ENCODE results near the gene CAMK1G. TPM values are rescaled to one million over a fixed set of nuclear protein-coding genes. Genes with fewer than 3 reads are reported as not detected.

Gene CAMK1G
- total RNA-seq, 2 donors from 2014 or later, result 0.18 to 1.6 TPM

DNA sequence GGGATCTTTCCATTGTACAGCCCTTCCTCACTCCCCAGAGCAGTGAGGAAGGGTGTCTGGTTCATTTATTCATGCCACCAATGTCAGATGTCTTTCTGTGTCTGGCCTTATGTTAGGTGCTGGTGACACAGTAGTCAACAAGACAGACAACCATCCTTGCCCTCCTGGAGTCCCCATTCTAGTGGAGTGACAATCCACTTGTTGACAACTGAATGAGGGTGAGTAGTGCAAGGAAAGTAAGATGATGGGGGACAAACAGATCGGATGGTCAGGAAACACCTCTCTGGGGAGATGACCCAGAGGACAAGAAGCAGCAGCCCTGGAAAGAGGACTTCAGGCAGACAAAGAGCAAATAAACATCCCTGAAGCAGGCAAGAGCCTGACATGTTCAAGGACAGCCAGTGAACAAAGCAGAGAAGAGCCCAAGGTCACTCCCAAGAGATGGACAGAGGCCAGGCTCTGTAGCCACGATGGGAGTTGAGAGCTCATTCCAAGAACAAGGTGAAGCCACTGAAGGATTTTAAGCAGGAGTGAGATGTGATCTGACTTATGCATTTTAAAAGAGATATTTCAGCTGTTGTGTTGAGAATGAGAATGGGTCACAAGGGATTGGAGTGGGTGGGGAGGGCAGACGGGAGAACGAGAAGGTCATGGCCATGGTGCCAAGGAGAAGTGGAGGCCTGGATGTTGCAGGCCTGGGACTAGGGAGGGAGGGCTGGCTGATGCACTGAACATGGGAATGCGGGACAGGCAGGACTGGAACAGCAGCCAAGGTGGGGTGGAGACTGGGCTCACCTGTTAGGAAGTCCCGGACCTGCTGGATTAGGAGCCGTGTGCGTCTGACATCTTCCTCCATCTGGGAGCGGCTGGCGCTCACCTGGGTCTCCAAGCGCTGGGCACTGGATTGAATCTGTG lies 38.5 kb downstream of the CAMK1G start:
- H3K27ac ChIP-seq, result no peak overlapping the region

GRCh38 chr1:209622841-209623829 lies 39.6 kb downstream of the CAMK1G start:
- H3K27me3 ChIP-seq (replicated peaks; ENCODE audit: insufficient read depth), result no peaks in the 10 kb centered on the region
- H3K4me1 ChIP-seq (replicated peaks), result no peaks in the 10 kb centered on the region
- 95% methylated on average over 24 of the region's 24 CpGs for WGBS
- TF ChIP-seq, protein P1, sequence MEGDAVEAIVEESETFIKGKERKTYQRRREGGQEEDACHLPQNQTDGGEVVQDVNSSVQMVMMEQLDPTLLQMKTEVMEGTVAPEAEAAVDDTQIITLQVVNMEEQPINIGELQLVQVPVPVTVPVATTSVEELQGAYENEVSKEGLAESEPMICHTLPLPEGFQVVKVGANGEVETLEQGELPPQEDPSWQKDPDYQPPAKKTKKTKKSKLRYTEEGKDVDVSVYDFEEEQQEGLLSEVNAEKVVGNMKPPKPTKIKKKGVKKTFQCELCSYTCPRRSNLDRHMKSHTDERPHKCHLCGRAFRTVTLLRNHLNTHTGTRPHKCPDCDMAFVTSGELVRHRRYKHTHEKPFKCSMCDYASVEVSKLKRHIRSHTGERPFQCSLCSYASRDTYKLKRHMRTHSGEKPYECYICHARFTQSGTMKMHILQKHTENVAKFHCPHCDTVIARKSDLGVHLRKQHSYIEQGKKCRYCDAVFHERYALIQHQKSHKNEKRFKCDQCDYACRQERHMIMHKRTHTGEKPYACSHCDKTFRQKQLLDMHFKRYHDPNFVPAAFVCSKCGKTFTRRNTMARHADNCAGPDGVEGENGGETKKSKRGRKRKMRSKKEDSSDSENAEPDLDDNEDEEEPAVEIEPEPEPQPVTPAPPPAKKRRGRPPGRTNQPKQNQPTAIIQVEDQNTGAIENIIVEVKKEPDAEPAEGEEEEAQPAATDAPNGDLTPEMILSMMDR (IDR thresholded peaks at IDR 0.05), result no peak
- TF ChIP-seq POLR2A (IDR thresholded peaks at IDR 0.05) (no peak), POLR2AphosphoS5 (IDR thresholded peaks at IDR 0.05) (no peak)
- no peaks in the 10 kb centered on the region for H3K9me3 ChIP-seq
- H3K36me3 ChIP-seq, result no peaks in the 10 kb centered on the region
- DNase-seq (ENCODE audit: low spot score), result no peak
- intact Hi-C loops (cut with DNase I), result no loop called here
- H3K4me3 ChIP-seq, result no peak overlapping the region
- no peak overlapping the region for H3K27ac ChIP-seq

More for the DNA sequence above, 38.5 kb downstream of the CAMK1G start:
- Histone ChIP-seq H3K36me3 (no peaks in the 10 kb centered on the region), H3K4me1 (replicated peaks) (no peaks in the 10 kb centered on the region), H3K4me3 (no peak overlapping the region), H3K27me3 (replicated peaks; ENCODE audit: insufficient read depth) (no peaks in the 10 kb centered on the region), H3K9me3 (no peaks in the 10 kb centered on the region)
- 69% methylated on average over 11 of the region's 11 CpGs for WGBS
- intact Hi-C loops (cut with DNase I), result no loop called here
- no peak for DNase-seq (ENCODE audit: low spot score)
- TF ChIP-seq POLR2A (IDR thresholded peaks at IDR 0.05), result no peak
- TF ChIP-seq, protein P1 (IDR thresholded peaks at IDR 0.05), result no peak
- no peak for TF ChIP-seq POLR2AphosphoS5 (IDR thresholded peaks at IDR 0.05)

DNA sequence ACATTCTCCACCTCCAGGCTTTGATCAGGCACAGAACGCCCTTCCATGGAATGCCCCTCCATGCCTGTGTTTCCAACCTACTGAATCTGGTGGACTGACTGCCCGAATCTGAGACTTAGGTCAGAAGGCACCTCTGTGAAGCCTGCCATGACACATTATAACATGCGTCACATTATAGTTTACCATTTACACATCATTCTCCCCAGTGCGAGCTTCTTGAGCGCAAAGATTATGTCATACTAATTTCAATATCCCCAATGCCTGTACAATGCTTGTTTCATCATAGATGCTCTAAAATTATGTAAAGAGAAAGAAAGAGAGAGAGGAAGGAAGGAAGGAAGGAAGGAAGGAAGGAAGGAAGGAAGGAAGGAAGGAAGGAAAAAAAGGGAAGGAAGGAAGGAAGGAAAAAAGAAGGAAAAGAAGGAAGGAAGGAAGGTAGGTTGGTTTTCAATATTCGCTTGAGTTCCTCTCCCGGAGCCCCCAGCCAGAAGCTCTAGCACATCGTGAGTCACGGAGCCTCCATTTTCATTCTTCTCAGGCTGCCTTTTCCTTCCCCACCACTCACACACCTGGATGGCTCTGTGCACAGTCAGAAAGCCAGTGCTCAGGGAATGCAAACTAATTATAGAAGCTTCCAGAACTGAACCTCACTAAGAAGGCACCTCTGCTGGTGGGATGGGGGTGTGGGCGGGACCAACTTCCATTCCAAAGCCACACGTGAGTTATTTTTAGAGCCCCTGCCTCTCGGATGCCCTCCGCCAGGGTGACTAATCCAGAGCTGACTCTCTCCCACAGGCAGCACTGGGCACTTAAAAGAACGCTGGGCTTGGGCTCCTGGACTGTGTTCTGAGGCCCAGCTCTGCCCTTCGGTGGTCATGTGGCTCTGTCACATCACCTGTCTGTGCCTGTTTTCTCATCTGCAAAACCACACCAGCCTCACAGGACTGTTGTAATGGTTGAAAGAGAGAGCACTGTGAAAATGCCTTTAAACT lies 41.3 kb downstream of the CAMK1G start:
- Histone ChIP-seq H3K27me3 (replicated peaks; ENCODE audit: insufficient read depth) (no peaks in the 10 kb centered on the region), H3K4me3 (no peak overlapping the region), H3K36me3 (no peaks in the 10 kb centered on the region), H3K27ac (no peak overlapping the region), H3K9me3 (no peaks in the 10 kb centered on the region), H3K4me1 (replicated peaks) (no peaks in the 10 kb centered on the region)
- TF ChIP-seq POLR2A (IDR thresholded peaks at IDR 0.05) (no peak), POLR2AphosphoS5 (IDR thresholded peaks at IDR 0.05) (no peak)
- TF ChIP-seq, protein P1 (IDR thresholded peaks at IDR 0.05), result no peak
- intact Hi-C loops (cut with DNase I), result loop anchor here (5.0 kb wide), 1 partner anchor 48 kb away; no protein-coding TSS in a partner anchor
- 83% methylated on average over 15 of the region's 15 CpGs for WGBS
- no peak for DNase-seq (ENCODE audit: low spot score)

GRCh38 chr1:209625791-209626285 lies 42.3 kb downstream of the CAMK1G start:
- intact Hi-C loops (cut with DNase I), result loop anchor here (5.0 kb wide), 1 partner anchor 49 kb away; no protein-coding TSS in a partner anchor
- no peaks in the 10 kb centered on the region for H3K27me3 ChIP-seq (replicated peaks; ENCODE audit: insufficient read depth)
- 88% methylated on average over 18 of the region's 18 CpGs for WGBS
- H3K27ac ChIP-seq, result no peak overlapping the region
- no peaks in the 10 kb centered on the region for H3K4me1 ChIP-seq (replicated peaks)
- no peaks in the 10 kb centered on the region for H3K36me3 ChIP-seq
- no peaks in the 10 kb centered on the region for H3K9me3 ChIP-seq
- no peak overlapping the region for H3K4me3 ChIP-seq
- DNase-seq (ENCODE audit: low spot score), result no peak
- no peak for TF ChIP-seq POLR2AphosphoS5 (IDR thresholded peaks at IDR 0.05)
- no peak for TF ChIP-seq POLR2A (IDR thresholded peaks at IDR 0.05)
- TF ChIP-seq, protein P1 (IDR thresholded peaks at IDR 0.05), result no peak

Data from prostate gland (tissue), 2 donors.